Hematopoietic multipotent progenitor cell treated with erythropoietin and hydrocortisone succinate and interleukin-3 and kit ligand, for 4 days (in vitro differentiated cells): ENCODE data around the gene ATP8B4.
A peak's percentile ranks its signal among the peaks of the same experiment; 100 is the strongest.

Experiments
- DNase-seq: peaks from one replicate; pipeline ENCODE4 v3.0.0-alpha.2; 2015

Gene ATP8B4

DNA sequence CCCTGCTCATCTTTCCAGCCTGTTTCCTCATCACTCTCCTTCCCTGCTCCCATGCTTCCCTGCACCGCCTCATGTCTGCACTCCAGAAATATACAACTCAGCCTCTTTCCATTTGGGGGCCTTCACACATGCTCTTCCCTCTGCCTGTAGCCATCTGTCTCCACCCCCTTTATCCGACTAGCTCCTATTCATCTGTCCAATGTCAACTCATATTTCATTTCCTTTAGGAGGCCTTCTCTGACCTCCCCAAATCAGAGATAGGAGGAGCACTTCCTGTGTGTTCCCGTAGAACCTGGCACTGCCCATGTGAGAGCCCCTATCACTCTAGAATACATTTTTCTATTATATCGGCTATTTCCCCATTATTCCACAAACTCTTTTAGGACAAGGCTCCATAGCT is 10.6 kb downstream of the ATP8B4 start:
- peak; percentile 32 for DNase-seq

DNA sequence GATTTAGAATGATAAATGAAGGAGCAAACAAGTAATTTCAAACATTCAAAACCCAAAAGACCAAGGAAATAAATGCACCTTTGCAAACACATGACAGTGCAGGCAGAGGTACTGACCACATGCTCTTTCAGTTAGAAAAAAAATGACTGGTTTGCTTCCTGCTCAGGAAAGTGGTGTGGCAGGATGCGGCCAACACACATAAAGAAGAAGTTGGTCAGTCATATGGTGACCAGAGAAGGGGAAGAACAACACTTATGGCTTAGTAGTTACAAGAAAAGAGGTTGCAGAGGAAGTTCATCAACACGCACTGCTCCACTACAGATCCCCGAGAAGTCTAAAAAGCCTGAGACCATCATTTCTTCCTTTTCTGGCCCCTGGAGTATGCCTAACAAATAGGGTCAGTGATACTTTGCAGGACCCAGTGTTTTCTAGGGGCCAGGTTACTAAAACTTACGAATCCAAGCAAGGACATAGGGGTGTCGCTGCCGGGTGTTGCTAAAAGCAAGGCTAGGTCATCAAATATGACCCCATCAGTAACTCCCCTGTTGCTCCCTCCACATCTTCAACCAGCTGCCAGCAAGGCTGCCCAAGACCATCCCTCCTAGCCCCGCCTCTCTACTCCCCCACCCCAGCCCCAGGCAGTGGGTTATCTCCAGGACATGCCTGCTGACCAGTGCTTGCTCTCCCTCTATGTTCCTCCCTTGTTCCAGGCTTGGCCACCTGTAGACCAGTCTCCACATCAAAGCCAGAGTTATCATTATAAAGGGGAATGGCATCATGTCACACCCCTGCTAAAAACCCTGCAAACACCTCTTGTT is 11.2 kb downstream of the ATP8B4 start:
- DNase-seq: peak; percentile 85

DNA sequence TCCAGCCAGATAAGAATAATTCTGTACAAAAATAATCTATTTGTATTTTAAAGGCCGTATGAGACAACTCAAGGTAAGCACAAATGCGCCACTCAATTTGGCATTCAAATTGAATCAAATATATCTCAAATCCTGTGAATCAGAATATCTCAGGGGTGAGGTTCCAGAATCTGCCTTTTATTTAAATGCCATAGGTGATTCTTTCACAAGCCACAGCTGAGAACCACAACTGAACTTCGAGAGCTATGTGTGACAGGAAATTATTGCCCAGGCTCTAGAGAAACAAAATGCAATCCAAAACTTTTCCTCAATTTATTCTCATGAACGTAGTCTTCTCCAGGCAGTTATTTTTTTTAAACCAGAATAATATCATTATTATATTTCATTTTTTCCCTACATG is 11.9 kb downstream of the ATP8B4 start:
- DNase-seq: no peak

DNA sequence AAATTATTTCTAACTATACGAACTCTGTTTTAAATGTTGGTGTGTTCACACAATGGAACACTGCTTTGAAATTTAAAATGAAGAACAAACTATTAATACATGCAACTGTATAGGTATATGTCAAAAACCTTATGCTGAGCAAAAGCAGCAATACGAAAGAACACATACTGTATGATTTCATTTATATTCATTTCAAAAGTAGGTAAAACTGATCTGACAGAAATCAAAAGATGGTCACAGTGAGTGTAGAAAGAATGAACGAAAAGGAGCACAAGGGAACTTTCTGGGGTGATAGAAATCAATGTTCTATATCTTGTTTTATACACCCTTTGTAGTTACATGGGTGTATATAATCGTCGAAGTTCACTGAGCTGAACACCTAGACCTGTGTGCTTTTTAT is 12.6 kb downstream of the ATP8B4 start:
- DNase-seq: no peak

DNA sequence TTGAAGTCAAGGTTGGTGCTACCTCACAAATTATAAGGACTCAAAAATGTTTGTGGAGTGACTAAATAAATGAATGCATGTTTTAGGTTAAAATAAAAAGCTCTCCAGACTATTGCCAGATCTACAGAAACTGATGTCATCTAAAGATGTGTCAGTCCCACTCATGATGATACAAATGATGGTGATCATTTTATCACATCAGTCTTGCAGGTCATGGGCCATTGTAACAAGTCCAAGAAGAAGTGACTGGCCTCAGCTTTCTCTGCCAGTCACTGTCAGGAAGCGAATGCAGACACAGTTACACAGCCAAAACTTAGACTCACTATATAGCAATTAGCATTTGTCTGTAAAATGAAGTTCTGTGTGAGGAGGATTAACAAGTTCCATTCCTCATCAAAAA is 18.5 kb downstream of the ATP8B4 start:
- DNase-seq: no peak

DNA sequence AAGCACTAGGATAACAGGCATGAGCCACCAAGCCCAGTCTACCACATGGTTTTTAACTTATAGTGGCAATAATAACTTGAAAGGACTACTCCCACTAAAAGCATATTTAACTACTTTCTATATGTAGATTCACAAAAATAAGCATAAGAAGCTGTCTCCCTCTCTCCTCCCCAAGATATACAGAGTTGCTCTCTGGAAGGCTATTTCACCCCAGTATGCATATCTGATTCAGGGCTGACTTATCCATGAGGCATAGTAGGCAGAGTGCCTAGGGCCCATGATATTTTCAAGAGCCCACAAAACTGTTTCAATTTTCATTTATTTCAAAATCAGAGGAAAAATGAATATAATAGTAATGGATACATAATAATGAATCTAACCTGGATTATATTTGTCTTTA is 20.5 kb downstream of the ATP8B4 start:
- no peak for DNase-seq

DNA sequence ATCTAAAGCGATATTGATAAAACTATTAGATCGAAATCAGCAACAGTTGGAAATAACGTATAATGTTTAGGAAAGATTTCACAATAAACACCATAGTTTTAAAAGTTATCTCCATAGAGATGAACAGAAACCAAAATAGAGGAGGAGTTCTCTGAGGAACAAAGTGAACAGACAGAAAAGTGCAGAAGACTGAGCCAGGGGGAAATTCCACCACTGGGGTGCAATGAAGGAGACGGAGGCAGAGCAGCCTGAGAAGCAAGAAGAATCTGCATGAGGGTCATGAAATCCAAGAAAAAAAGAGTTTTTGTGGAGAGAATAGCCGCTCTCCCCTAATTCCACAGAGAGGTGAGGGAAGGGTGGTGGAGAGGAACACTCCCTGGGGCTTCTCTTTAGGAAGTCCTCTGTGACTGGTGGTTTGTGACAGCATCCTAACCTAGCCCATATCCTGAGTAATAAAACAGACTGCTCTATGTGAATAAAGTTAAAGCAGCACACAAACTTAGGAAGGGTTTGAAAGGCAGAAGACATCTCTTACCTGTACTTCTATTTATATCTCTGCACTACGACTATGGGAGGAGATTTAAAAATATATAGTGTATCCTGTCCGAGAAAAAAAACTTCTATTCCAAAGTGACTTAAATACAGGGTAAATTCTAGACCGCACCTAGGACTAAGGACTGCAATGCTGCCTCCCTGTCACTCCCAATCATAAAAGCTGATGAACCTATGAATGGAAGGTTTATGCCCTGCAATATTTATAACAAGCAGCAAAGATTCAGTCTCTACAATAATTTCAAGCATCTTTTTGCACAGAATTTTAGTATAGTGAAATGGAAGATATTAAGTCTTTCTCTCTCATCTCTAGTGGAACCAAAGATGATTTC is 22.9 kb downstream of the ATP8B4 start:
- DNase-seq: no peak

DNA sequence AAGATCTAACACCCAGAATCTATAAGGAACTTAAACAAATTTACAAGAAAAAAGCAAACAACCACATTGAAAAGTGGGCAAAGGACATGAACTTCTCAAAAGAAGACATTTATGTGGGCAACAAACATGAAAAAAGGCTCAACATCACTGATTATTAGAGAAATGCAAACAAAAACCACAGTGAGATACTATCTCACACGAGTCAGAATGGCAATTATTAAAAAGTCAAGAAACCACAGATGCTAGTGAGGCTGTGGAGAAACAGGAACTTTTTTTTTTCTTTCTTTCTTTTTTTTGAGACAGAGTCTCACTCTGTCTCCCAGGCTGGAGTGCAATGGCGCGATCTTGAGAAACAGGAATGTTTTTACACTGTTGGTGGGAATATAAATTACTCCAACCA is 29.6 kb downstream of the ATP8B4 start:
- DNase-seq: peak; percentile 64

DNA sequence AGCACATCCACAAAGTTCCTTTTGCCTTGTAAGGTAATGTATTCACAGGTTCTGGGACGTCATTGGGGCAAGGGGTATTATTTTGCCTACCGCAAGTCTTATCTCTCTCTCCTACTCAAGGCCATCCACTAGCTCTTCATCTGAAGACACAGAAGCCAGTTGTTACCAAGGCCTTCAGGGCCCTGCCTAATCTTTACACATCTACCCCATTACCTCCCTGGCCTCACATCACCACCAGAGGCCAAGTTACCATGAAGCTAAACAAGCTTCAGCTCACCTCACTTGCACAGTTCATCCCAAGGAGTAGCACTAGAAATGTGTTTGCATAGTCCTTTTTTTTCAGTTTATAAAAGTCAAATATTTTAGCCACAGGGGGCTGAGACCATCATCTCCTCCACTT is 34.1 kb downstream of the ATP8B4 start:
- peak; percentile 24 for DNase-seq

DNA sequence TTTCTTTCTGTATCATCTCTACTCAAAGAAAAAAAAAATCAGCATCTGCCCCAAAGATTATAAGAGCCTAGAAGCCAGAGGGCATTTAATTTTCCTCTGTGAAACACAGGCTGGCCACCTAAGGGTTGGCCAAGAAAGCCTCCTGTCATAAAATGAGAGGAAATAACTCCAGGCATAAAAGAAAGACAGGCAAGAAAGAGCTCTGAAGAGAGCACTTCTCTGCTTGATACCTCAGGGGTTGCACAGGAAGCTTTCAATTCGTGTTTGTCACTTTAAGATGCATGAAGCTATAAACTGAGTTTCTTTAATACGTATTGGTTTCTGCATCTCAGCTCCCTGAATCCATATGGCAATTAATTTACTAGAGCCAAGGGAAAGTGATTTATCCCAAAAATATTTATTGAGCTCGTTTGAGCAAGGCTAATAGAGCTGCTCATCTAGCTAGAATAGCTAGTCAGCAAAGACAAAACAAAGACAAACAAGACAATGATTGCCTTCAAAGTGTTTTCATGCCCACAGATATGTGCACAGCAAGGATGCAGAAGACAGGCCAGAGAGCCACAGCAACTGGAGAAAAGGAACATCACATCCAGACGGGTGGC is 35.5 kb downstream of the ATP8B4 start:
- no peak for DNase-seq

DNA sequence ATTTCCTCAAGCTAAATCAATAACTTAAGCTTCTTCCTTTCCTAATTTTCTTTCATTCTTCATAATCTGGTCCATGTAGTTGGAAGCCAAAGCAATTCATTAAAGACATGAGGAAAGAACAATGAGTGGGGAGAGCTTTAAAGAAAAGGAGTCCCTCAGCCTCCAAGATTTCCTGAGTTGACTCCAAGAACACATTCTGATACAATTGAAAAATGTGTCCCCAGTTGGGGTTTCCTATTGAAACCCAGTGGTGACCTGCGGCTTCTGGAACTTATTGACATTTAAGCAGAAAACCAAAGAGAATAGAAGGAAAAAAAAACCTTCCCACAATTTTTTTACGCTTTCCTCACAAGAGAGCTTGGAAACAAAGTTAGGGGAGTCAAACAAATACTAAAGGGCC is 37.0 kb downstream of the ATP8B4 start:
- DNase-seq: no peak

DNA sequence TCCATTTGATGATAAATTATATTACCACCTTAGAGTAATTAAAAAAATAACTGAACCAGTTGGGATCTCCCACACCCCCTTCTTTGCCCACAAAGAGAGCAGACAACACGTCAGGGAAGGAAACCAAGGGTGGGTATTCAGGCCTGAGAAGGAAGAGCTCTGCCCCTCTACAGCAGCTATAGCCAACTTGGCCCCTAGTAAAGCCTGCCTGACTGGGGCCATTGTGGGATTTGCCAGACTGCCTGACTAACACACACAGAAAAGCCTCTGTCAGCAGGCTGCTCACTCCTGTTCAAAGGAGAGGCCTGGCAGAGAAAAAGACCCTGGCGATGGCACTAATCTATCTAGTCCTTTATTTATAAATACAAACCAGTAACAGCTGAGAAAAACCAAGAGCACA is 41.4 kb downstream of the ATP8B4 start:
- DNase-seq: no peak

DNA sequence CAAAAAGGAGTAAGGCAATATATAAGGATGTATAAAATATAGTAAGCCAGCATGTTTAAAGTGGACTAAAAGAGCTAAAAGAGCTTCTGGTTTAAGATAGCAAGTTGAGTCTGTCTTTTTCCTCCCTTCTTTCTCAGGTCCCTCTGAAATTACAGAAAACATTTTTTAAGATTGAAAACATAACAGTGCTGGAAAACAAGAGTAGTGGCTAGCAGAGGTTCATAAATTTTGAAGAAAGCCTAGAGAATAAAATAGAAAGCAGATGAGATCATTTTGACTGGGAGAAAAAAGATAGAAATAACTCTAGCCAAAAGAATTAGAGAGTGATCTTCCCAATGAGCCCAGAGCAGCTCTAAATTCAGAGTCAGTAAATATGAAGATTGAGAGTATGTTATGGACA is 41.9 kb downstream of the ATP8B4 start:
- no peak for DNase-seq

DNA sequence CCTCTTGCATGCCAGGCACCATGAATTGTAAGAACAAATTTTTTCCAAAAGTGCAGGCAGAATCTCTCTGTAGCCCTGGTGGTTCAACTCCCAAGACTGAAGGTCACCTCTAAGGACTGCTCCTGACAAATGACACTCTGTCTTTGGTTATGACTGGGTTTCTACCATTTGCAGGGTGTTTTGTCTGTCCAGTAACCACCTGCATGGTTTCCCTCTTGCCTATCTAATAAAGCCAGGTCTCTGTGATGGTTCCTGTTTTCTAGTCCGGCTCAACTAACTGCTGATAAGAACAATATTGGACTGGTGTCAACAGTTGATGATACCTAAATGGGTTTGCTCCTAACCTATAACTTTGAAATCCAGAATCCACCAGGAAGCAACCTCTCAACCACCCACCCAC is 43.7 kb downstream of the ATP8B4 start:
- peak; percentile 76 for DNase-seq

DNA sequence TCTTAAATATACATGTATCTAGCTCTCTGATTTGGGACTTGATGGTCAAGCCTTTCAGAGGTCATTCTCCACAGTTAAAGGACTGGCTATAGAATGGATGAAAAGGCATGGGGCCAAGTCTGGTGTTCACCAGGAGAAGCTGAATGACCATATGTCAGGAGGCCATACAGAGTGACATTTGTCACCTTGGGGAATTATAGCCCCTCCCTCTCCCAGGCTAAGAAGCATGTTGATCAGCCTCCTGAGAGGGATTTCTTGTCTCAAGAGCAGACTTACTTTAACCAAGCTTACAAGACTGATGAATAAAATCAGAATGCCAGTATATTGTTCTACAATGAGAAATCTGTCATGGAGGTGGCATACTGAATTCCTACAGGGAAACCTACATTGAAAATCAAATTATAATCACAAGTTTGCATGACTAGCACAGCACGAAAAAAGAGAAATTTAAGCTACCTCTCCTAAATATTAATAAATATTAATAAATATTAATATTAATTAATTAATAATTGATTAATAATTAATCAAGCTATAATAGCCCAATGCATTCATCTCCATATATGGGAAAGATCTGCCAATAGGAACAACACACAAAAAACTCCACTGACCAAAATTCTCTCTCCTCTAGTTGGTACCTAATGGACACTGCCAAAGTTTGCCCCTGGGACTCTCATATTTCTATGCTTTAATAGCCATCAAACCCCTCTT is 47.3 kb downstream of the ATP8B4 start:
- no peak for DNase-seq

DNA sequence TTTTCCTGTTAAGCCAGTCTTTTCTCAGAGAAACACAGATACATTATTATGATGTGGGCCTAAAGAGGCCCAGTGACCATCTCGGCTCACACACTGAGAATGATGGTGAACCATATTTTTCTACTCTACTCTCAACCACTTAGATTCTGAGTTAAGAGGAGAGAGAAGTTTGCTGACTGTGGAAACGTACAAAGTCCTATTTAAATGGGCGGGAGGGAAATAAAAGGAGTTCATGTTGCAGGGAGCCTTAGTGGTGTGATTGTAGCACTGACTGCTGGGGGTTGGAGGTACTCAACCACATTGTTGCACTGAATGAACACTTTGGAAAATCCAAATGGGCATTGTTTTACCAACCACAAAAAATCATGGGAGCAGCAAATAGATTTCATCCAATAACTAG is 51.0 kb downstream of the ATP8B4 start:
- no peak for DNase-seq

DNA sequence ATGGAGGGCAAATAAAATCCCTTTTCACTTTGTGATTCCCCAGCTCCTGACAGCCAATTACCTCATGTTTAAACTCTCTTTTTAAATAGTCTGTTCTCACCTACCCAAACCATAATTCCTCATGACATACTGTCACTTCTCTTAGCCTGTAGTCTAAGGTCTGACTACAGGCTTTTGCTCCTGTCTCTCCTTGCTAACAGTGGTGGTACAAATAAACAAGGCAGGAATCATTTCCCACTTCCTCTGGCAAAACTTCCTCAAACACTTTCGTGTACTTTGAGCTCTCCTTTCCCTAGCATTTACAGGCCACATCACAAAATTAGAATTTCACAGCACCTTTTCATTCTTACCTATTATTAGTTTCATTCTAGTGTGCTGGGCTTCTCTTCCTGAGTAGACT is 51.8 kb downstream of the ATP8B4 start:
- no peak for DNase-seq

DNA sequence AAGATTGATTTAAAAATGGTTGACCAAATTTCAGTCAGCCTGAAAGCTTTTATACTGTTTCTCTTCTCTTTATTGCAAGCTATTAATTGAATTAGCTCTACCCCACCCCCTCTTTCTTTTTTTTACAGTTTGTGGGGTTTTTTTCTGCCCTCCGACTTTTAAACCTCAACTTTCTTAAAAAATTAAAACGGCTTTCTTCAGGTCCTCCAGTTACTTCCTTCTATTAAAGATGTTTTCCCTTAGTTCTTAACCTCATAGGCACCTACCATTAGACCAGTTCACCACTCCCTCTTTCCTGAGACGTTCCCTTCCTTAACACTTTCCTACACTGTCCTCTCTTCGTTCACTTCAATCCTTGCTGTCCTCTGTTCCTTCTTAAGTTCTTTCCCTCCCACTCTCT is 52.4 kb downstream of the ATP8B4 start:
- no peak for DNase-seq

DNA sequence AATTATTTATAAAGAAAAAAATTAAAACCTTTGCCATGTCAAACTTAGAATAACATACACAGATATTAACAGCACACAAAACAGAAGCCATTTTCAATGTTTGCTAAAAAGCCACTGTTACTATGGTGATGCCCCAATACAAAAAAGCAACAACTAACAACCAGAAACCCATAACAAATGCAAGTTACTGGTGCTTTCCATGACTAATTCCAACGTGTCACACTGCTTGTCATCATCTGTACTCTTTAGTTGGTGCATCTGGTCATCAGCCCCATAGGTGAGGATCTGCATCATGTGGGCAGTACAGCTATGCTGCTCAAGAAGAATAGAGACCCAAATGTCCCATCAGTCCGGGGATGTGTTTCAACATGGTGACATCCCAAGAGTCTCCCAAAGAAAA is 52.8 kb downstream of the ATP8B4 start:
- DNase-seq: peak; percentile 62

DNA sequence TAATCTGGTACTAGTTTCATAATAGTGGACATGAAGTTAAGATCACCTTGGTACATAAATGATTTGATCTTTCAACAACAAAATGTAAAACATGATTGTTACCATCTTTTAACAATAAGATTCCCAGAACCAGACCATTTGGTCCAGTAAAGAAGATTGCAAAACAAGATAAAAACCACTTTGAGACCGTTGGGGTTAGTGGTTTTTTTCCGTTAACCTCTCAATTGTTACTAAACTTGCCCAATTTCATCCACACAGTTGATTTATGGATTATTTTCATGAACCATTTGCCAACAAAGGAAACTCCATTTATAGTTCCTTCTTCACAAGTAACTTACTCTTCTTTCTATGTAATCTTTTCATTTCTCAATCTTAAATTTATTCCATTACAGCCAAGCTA is 53.8 kb downstream of the ATP8B4 start:
- peak; percentile 84 for DNase-seq

DNA sequence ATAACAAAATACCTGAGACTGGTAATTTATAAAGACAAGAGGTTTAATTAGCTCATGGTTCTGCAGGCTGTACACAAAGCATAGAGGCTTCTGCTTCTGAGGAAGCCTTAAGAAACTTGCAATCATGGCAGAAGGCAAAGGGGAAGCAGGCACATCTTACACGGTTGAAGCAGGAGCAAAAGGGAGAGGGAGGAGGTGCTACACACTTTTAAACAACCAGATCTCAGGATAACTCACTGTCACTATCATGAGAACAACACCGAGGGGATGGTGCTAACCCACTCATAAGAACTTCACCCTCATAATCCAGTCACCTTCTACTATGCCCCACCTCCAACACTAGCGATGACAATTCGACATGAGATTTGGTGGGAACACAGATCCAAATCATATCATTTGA is 54.4 kb downstream of the ATP8B4 start:
- peak; percentile 66 for DNase-seq

DNA sequence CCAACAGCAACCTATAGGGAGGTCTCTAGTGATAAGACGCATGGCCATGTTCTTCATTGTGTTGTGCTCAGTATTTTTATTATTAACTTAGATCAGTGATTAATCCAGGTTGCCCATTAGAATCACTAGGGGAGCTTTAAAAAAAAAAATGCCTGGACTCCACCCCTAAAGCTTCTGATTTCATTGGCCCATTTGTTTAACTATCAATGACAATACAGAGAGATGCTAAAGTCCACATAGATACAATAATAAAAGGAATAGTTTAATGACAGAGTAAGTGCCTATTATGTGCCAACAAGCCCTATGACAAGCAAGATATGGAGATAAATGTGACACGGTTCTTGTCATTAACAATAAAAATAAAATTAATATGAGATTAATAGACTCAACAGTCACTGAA is 55.8 kb downstream of the ATP8B4 start:
- DNase-seq: no peak

DNA sequence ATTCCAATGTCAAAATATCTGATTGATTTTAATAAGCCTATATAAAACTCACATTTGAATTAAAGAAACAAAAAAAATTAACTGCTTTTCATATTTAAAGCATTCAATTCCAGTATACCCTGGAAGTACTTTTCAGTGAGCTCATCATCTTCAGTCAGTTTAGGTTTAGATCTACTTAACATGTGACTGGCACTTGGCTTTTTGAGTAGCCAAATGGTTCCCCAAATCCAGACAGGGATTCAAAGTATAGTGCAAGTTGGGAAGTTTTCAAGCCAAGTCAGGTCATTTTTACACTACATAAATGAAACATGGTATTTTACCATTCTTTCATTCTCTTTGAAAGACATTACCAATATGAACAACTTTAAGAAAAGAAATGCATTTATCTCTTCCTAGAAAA is 57.5 kb downstream of the ATP8B4 start:
- no peak for DNase-seq
